HCT116 (cell line): ENCODE measurements around the gene ACBD6.

Source experiments
- EGR1 ChIP-seq: IDR thresholded peaks from 2 replicates; pipeline ENCODE4 v1.6.1; 2012; ENCODE audit warnings: low read depth
- EZH2phosphoT487 ChIP-seq: fragments of 200-600 bp; IDR thresholded peaks from 2 replicates; pipeline ENCODE4 v1.6.1; 2018; ENCODE audit warnings: antibody characterized with exemption, borderline replicate concordance
- POLR2A ChIP-seq: IDR thresholded peaks from 2 replicates; pipeline ENCODE4 v1.7.0; 2011; ENCODE audit warnings: borderline replicate concordance; ENCODE audit not compliant: insufficient read depth, insufficient read length; ENCODE audit errors: extremely low read depth
- POLR2AphosphoS5 ChIP-seq: IDR thresholded peaks from 2 replicates; pipeline ENCODE4 v1.6.1; 2011; ENCODE audit warnings: mild to moderate bottlenecking, low read depth, low read length, moderate library complexity
- RAD21 ChIP-seq: IDR thresholded peaks from 2 replicates; pipeline ENCODE4 v1.6.1; 2012; ENCODE audit warnings: low read depth, mild to moderate bottlenecking
- SIN3A ChIP-seq: IDR thresholded peaks from 2 replicates; pipeline ENCODE4 v1.6.1; 2012; ENCODE audit warnings: low read depth
- SRF ChIP-seq: IDR thresholded peaks from 2 replicates; pipeline ENCODE4 v1.6.1; 2012; ENCODE audit warnings: low read depth
- ZFX ChIP-seq: fragments of 450-650 bp; IDR thresholded peaks from 2 replicates; pipeline ENCODE4 v1.6.1; 2017
- ZNF274 ChIP-seq: fragments of 200-500 bp; sonication (Bioruptor generic); IDR thresholded peaks from 2 replicates; pipeline ENCODE4 v1.6.1; 2014; ENCODE audit warnings: mild to moderate bottlenecking, low read depth, low read length, inconsistent platforms
- TF ChIP-seq, protein P1 (sequence below), 3 experiments: fragments of 200-600 bp in 1 of 3; sonication (generic) in 1 of 3; IDR thresholded peaks in 2 of 3; conservative IDR thresholded peaks in 1 of 3; 2 replicates each; pipeline ENCODE4 v1.5.1; 2012 to 2017; ENCODE audit warnings: low read depth in 2 of 3, low read length in 2 of 3, antibody characterized with exemption in 1 of 3, borderline replicate concordance in 1 of 3, control low read depth in 1 of 3, mild to moderate bottlenecking in 1 of 3, mixed read lengths in 1 of 3, mixed run types in 1 of 3, moderate library complexity in 1 of 3; ENCODE audit not compliant: insufficient read depth in 1 of 3
- TF ChIP-seq, protein P2 (sequence below): IDR thresholded peaks from 2 replicates; pipeline ENCODE4 v1.6.1; 2012

DNA sequence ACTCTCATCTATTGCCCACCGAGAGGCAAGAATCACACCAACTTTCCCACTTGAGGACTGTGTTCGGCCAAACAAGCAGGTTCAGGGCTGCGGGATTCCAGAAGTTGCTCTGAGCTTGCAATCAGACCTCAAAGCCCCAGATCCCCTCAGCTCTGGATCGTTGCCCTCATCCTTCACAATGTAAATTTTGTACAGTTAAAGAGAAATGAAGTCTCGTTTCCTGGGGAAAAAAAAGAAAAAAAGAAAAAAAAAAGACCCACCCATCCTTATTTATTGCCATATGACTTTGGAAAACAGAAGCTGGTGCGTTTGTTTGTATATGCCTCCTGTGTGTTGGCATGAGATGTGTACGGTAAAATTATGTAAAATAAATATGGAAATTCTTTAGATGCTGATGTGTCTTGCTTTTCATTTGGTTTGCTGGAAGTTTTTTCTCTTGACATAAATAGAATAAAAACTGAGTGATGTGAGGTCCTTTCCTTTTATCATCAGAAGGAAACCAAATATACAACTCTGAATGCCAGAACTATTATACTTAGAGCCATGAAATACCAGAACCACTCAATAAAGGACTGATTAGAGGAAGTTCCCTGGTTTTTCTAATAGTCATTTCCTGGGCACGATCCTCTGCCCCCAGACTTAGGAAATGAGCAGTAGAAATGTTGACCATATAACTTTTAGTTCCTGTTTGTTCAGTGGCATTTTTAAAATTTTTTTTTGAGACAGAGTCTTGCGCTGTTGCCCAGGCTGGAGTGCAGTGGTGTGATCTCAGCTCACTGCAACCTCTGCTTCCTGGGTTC lies 223.6 kb downstream of the ACBD6 start:
- TF ChIP-seq ZFX (no peak), RAD21 (no peak), POLR2AphosphoS5 (no peak), EZH2phosphoT487 (no peak), POLR2A (no peak), ZNF274 (no peak), SIN3A (no peak), EGR1 (no peak), SRF (no peak)
- TF ChIP-seq, protein P1, sequence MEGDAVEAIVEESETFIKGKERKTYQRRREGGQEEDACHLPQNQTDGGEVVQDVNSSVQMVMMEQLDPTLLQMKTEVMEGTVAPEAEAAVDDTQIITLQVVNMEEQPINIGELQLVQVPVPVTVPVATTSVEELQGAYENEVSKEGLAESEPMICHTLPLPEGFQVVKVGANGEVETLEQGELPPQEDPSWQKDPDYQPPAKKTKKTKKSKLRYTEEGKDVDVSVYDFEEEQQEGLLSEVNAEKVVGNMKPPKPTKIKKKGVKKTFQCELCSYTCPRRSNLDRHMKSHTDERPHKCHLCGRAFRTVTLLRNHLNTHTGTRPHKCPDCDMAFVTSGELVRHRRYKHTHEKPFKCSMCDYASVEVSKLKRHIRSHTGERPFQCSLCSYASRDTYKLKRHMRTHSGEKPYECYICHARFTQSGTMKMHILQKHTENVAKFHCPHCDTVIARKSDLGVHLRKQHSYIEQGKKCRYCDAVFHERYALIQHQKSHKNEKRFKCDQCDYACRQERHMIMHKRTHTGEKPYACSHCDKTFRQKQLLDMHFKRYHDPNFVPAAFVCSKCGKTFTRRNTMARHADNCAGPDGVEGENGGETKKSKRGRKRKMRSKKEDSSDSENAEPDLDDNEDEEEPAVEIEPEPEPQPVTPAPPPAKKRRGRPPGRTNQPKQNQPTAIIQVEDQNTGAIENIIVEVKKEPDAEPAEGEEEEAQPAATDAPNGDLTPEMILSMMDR (IDR thresholded peaks at IDR 0.05 in 2 of 3, conservative IDR thresholded peaks at IDR 0.05 in 1 of 3; ENCODE audit: borderline replicate concordance in 1 of 3, insufficient read depth in 1 of 3, low read depth in 2 of 3, low read length in 2 of 3): no peak
- TF ChIP-seq, protein P2, sequence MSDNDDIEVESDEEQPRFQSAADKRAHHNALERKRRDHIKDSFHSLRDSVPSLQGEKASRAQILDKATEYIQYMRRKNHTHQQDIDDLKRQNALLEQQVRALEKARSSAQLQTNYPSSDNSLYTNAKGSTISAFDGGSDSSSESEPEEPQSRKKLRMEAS: no peak
